ENCODE results near the gene LEF1.

Gene LEF1

DNA sequence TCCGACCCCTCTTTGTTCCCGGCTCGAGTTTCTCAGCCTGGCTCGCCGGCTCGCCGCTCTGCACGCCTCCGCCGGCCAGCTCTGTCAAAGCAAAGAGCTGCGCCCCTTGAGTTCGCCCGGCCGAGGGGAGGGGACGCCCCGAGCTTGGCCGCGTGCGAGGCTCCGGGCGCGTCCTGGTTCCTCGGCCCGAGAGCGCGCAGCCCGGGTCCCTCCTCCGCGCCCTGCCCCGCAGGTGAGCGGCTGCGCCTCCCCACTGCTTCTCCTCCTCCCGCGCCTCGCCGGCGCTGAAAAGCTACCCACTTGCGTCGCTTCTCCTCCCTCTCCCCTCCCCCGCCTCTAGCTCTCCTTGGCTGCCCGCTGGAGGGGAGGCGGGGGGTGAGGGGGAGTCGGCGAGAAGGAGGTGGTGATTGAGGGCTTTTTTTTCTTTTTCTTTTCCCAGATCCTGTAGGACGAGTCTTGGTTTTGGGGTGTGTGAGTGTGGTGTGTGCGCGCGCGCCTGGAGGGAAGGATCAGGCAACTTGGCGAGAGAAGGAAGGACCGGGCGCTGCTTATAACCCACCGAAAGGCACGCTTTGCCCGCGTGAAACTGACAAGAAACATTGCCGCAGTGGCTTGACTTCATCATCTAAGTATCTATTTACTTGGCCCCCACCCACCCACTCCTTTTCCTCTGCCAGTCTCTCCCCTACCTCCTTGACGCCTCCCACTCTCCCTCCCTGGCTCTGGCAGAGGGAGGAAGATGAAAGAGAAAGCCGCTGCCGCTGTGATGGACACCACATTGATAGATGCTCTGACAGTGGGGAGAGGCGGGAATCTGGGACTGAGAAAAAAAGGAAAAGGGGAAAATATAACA lies at the start of gene LEF1:
Gene LEF1 (minus strand): TSS at position 262 of the 853 bp plus-strand sequence. CDS start 1,165 bp downstream, outside the sequence.
- Histone ChIP-seq H3K27ac (peak within 1 kb of the TSS in 20 of 21 experiments; percentile 0 to 87 (median 65)), H3K4me3 (peak within 1 kb of the TSS; percentile 49 to 61 (median 54))

DNA sequence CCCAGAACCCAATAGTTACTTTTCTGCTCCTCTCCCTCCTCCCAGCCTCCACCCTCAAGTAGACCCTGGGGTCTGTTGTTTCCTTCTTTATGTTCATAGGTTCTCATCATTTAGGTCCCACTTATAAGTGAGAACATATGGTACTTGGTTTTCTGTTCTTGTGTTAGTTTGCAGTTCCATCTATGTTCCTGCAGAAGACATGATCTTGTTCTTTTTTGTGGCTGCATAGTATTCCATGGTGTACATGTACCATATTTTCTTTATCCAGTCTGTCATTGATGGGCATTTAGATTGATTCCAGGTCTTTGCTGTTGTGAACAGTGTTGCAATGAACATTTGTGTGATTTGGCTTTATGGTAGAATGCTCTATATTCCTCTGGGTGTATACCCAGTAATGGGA lies 47.8 kb upstream of the LEF1 start:
- Histone ChIP-seq H3K27ac (no peak overlapping the region), H3K4me3 (no peak overlapping the region)

DNA sequence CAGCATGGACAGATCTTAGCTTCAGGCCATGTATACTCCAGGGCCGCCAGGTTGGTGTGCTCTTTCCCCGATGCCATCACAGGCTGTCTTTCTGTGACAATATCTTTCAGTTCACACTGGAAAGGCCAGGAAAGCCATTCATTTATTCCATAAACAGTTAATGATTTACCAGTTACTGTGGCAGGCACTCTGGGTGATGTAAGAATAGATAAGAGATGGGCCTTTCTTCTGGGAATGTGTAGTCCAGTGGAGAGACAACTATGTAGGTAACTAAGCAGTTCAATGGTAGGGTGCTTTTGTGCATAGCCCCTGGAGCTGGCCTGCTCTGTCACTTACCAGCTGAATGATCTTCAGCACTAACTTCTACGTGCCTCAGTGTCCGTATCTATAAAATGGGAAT lies 46.3 kb upstream of the LEF1 start:
- H3K27ac ChIP-seq = no peak overlapping the region

DNA sequence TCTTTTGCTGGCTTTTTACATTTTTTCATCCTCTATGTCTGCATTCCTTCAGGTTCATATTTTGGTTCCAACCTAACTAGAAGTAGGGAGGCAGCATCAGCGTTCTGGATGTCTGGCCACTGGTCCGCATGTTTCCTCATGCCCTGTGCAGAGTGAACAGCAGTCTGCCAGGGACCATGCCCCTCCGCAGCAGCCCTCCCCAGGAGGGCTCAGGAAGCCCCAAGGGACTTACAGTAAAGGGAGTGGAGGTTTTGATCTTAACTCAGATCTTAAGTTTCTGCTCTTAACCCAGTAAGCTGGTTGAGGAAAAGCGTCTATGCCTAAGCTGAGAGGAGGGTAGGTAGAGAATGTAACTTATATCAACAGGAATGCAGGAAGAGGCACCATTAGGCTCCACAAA lies 45.0 kb upstream of the LEF1 start:
- Histone ChIP-seq H3K4me3 (no peak overlapping the region), H3K27ac (no peak overlapping the region)

More for the DNA sequence above, 46.3 kb upstream of the LEF1 start:
- no peak overlapping the region for H3K4me3 ChIP-seq

DNA sequence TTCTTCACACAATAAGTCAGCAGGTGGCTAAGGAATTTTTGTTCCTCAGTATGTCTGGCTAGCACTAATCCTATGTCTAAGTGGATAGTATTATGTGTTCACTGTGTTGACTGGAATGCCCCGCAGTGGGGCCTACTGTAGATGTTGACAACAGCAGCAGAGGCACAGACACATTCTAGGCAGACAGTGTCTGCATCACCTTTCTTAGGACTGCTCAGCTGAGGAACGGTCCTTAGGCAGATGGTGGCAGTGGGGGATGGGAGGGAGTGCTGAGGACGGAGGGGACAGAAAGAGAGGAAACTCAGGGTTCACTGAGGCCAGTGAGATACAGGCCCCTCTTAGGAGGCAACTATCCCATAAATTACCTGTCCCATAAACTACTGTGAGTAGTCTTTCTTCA lies 44.6 kb upstream of the LEF1 start:
- H3K27ac ChIP-seq = no peak overlapping the region
- H3K4me3 ChIP-seq = no peak overlapping the region

DNA sequence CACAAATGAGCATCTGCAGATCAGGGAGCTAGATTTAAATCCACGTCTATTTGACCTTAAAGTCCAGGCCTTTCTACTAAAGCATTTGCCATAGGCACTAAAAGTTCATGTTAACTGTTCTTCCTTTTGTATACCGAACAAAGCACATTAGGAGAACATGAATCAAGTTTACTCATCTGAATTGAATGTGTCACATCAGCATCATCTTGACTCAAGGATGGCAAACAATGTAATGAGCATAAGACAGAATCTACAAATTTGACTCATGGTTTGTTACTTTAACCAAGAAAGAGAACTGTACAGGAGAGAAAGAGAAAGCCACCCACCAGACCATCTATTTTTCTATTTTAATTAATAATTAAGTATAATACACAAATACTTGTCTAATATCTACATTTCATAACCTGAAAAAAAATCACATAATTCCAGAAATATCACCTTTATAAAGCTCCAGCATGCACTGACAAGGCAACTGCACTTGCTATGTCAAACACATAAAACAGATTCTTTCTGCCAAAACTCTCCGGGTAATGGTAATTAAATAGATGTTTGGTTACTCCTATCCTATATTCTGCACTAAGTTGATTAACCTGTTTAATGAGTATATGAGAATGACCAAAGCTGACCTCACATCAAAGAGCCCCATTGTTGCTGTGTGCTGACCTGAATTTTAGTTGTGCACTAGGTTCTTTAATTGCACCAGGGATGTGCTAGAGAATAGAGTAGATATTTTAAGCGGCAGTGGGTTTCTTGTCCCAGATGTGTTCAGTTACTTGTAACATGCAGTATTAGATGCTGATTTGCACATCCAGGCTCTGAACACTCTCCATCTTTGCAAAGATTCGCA lies 42.5 kb upstream of the LEF1 start:
- H3K27ac ChIP-seq = no peak overlapping the region
- H3K4me3 ChIP-seq = no peak overlapping the region

DNA sequence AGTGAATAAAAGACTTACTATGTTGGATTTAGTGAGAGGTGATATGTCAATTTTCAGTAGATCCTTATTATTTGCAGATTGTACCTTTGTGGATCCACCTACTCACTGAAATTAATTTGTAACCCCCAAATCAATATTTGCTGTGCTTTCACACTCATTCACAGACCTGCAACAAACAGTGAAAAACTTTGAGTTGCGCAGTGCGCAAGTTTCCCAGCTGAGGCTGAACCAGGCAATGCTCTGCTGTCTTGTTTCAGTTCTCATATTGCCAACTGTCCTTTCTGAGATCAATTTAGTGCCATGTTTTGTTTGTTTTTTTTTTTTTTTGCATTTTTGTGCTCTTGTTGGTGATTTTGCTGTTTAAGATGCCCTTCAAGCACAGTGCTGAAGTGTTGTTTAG lies 40.8 kb upstream of the LEF1 start:
- H3K27ac ChIP-seq = no peak overlapping the region

DNA sequence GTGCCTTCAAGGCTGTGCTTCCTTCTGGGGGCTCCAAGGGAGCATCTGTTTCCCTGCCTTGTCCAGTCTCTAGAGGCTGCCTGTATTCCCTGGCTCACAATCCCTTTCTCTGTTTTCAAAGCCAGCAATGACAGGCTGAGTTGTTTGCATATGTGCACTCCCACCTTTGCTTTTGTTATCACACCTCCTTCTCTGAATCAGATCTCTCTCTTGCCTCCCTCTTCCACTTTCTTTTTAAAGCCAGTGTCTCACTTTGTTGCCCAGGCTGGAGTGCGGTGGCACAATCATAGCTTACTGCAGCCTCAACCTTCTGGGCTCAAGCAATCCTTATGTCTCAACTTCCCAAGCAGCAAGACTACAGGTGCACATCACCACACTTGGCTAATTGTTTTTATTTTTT lies 37.1 kb upstream of the LEF1 start:
- no peak overlapping the region for H3K4me3 ChIP-seq
- no peak overlapping the region for H3K27ac ChIP-seq

More for the DNA sequence above, 40.8 kb upstream of the LEF1 start:
- no peak overlapping the region for H3K4me3 ChIP-seq

DNA sequence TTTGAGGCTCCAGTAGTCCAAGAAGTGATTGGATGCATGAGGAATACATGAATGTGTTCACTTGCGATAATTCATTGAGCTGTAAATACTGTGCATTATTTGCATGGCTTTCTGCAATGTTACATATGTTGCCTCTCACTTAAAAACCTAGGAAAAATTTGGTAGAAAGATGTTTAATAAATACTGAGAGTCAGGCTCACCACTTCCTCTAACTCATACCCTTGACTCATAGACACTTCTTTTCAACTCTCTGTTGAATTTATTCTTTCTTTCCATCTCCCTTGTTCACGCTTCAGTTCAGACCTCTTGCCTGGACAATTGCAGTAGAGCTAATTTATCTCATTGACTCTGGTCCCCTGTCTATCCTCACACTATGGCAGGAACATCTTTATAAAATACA lies 35.8 kb upstream of the LEF1 start:
- no peak overlapping the region for H3K4me3 ChIP-seq
- no peak overlapping the region for H3K27ac ChIP-seq

DNA sequence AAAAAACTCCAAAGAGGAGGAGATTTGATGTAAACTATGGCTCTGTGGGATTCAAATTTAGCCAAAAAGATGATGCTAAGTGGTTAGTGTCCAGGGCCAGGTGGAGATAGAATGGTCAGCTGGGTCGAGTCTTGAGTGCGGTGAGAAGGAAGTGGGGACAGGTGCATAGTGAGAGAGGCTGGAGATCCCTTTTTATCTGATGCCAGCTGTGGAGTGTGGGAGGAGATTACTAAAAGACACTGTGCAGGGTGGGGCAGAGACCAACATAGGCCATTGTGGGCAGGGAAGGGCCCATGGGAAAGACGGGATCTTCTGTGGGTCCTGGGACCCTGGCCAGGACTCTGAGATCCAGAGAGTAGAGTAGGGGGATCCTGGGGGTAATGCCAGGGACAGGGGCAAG lies 34.6 kb upstream of the LEF1 start:
- H3K4me3 ChIP-seq = no peak overlapping the region

DNA sequence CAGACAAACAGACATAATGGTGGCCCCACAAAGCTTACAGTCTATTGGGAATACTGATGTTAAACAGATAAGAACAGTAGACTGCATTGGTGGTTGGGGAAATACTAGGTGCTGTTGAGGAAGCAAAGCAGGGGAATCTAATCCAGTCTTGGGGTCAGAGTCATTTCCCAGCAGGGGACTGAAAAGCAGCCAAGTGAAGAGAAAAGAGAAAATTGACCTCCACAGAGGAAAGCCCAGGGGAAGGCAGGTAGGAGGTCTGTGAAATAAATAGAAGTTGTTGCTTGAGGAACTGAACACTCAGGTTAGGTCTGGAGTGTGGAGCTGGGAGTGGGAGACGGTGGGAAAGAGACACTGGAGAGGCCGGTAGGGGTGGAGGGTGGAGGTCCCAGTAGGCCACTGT lies 33.0 kb upstream of the LEF1 start:
- no peak overlapping the region for H3K27ac ChIP-seq
- H3K4me3 ChIP-seq = no peak overlapping the region

More for the DNA sequence above, 34.6 kb upstream of the LEF1 start:
- H3K27ac ChIP-seq = no peak overlapping the region

DNA sequence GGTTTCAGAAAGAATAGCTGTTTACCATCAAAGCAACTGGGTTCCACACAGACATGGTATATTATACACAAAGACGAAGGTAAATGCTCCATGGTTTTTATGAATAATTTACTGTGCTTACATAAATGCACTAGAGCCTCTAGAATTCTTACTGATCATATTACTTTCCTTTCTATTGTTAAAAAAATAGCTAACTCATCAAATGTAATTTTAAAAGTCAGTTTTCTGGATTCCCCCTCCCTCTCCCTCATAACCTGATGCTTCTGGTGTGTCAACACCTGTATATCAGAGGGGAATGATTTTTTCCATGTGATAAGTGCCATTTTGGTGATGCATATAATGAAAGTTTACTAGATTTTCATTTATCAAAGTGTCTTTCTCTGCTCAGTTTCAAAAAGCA lies 31.1 kb upstream of the LEF1 start:
- no peak overlapping the region for H3K4me3 ChIP-seq

DNA sequence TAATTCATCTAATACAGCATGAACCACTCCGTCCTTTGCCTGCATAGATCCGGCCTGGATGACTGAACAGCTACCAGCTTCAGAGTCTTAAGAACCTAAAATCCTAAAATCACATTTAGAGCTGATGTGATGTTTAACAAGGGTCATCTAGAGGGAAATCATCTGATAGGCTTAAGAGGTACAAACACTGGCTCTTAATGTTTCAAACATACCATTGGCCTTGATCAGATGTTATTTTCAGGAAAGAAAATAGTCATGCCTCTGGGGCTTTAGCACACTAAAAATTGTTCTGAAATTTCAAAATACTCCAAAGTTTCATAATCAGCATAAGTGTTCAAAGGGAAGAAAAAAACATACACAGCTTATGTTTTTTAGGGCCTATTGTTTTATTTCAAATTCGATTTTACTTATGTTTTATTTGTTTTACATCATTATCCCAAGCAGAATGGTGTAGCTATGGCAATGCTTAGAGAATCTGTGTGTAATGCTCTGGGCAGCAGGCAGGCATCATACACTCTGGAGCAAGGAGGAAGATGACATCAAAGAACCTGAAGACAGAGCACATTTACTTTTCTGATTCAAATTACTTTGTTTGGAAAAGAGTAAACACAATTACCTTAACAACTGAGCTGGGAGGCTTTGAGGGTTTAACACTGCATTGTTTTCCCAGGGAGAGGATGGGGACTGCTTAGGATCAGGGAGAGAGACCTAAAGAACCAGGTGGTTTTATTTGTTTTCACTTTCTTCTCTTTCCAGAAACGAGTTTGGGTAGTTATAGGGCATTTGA lies 25.3 kb upstream of the LEF1 start:
- H3K4me3 ChIP-seq = no peak overlapping the region
- H3K27ac ChIP-seq = no peak overlapping the region

More for the DNA sequence above, 31.1 kb upstream of the LEF1 start:
- H3K27ac ChIP-seq = no peak overlapping the region

DNA sequence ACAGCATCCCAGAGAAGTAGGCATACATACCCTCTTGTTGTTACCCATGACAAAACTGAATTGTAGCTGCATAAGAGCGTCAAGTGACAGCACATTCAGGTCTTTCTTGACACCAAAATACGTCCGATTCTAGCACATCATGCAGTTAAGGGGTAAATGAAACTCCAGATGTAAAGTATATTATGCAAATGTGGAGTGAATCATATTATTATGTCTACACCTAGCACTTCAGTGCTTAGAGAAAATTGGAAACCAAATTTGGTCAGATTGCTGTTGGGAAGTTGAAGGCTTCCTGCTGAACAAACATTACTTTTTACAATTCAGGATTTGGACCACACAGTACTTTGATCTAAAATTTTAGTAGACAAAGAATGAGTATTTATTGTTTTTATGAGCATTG lies 24.2 kb upstream of the LEF1 start:
- no peak overlapping the region for H3K27ac ChIP-seq
- no peak overlapping the region for H3K4me3 ChIP-seq

DNA sequence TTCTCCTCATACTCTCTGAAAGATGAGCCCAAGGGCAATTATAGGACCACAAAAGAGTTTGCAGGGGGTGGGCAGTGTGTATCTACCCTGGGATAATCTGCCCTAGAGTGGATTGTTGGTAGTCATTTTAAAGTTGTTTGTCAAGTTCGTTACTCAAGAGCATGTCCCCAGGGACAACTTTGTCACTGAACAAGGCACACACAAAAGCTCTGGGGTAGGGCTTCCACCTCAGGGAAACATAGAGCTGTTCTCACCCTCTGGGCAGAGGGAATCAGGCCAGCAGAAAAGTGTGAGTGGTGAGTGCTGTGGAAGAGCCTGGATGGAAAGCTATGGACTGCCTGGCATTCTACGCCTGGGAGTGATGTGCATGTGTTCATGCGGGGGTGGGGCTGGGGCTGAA lies 23.3 kb upstream of the LEF1 start:
- H3K27ac ChIP-seq = no peak overlapping the region

DNA sequence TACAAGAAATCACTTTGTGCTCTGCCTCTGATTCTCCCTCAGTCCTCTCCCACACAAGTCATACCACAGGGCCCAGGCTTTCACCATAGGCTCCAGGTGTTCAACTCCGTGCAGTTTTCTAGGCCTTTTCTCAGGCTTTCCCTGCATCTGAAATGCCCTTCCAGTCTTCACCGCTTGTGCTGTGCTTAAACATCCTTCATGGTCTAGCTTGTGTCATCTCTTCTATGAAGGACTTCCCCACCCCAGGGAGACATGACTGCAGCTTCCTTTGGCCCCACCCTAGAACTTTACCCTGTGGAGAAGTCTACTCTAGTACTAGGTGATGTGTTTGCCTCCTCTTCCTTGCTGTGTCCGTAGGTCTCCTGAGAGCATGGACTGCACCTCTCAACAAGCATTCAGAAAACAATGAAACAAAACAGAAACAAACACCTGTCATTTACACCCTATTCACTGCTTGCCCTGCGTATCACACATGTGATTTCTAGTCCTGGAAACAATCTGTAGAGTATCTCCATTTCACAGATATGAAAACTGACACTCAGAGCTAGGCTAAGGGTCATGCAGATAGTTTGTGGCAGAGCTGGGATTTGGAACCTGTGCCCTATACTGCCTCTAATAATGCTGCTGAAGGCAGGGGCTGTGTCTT lies 22.7 kb upstream of the LEF1 start:
- no peak overlapping the region for H3K4me3 ChIP-seq
- H3K27ac ChIP-seq = no peak overlapping the region

More for the DNA sequence above, 23.3 kb upstream of the LEF1 start:
- no peak overlapping the region for H3K4me3 ChIP-seq

DNA sequence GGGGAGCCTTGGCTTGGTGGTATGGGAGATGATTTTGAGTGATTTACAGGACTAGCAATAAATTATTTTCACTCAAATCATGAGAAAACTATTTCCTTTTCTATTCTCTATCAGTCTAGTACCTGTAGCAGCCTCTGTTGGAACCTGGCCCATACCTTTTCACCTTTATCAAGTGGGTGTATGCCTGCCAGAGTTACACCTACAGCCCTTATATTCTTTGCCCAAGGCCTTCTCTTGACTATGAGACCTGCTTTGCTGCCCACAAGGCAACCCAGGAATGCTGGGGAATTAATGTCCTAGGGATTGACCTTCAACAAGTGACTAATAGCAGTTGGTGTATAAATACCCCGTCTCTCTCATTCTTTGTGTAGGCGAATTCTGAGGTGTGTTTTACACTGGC lies 20.0 kb upstream of the LEF1 start:
- no peak overlapping the region for H3K27ac ChIP-seq
- no peak overlapping the region for H3K4me3 ChIP-seq

DNA sequence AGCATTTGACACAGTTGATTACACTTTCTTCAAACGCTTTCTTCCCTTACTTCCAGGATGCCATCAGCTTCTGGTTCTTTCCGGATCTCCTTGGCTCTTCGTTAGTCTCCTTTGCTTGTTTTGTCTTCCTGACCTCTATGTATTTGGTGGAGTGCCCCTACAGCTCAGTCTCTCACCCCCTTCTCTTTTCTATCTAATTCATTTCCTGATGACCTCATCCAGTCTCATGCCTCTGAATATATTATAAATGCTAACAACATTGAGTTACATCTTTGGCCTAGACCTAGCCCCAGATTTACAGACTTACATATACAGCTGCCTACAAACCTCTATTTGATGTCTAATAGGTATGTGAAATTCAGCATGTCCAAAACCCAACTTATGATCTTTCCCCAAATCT lies 16.5 kb upstream of the LEF1 start:
- no peak overlapping the region for H3K4me3 ChIP-seq
- H3K27ac ChIP-seq = no peak overlapping the region

DNA sequence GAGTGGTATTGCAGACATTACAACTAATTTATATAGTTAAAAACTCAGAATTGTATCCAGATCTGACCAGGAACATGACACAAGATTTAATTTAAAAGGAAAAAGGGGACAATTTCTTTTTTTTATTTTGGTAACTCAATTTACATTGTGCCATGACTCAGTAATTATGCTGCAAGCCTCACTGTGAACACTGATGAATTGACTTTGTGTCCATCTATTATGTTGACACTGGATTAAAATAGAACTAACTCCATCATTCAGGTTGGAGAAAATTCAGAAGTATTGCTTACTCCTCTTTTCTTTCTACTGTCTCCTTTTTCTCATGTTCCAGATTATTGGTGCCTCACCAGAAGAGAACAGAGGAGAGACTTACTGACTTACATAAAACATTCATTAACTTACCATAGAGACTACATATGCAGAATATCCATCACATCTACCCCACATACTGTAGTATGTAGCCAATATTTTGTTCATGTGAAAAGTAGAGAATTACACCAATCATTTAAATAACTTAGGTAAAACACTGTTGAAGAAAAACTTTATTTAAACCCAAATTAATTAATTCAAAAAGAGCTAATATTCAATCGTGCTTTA lies 15.8 kb upstream of the LEF1 start:
- H3K27ac ChIP-seq = no peak overlapping the region

More for the DNA sequence above, 15.8 kb upstream of the LEF1 start:
- no peak overlapping the region for H3K4me3 ChIP-seq

All from skin epidermis (tissue), 12 donors.